Measurements from ENCODE around the gene WDR88.

- TF ChIP-seq, protein P1, sequence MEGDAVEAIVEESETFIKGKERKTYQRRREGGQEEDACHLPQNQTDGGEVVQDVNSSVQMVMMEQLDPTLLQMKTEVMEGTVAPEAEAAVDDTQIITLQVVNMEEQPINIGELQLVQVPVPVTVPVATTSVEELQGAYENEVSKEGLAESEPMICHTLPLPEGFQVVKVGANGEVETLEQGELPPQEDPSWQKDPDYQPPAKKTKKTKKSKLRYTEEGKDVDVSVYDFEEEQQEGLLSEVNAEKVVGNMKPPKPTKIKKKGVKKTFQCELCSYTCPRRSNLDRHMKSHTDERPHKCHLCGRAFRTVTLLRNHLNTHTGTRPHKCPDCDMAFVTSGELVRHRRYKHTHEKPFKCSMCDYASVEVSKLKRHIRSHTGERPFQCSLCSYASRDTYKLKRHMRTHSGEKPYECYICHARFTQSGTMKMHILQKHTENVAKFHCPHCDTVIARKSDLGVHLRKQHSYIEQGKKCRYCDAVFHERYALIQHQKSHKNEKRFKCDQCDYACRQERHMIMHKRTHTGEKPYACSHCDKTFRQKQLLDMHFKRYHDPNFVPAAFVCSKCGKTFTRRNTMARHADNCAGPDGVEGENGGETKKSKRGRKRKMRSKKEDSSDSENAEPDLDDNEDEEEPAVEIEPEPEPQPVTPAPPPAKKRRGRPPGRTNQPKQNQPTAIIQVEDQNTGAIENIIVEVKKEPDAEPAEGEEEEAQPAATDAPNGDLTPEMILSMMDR (IDR thresholded peaks at IDR 0.05 in 4 of 5, conservative IDR thresholded peaks at IDR 0.05 in 1 of 5): no peak
- no peak for TF ChIP-seq POLR2A (IDR thresholded peaks at IDR 0.05)
These were observed 20.3 kb upstream of the WDR88 start for GRCh38 chr19:33111587-33111986.

Data from gastrocnemius medialis (tissue), 4 donors.